GM12892 (cell line): ENCODE data around the gene EML4.

ENCODE experiments used
- DNase-seq: peaks from one replicate; pipeline ENCODE4 v3.0.0; 2011; ENCODE audit not compliant: insufficient read length
- FAIRE-seq: peaks from 2 replicates; lab custom pipeline; 2011; peaks lifted over from hg19 to GRCh38; lab: Jason Lieb, UNC
- POLR2A ChIP-seq: IDR thresholded peaks from 2 replicates; pipeline ENCODE4 v1.6.1; 2011; ENCODE audit warnings: low read depth, low read length, control low read depth
- POLR2AphosphoS5 ChIP-seq: IDR thresholded peaks from 2 replicates; pipeline ENCODE4 v1.6.1; 2011; ENCODE audit warnings: low read depth, low read length, control low read depth
- TAF1 ChIP-seq: IDR thresholded peaks from 2 replicates; pipeline ENCODE4 v1.6.1; 2011; ENCODE audit warnings: low read depth, mild to moderate bottlenecking, control low read depth, low read length, borderline replicate concordance

The EML4 gene

DNA sequence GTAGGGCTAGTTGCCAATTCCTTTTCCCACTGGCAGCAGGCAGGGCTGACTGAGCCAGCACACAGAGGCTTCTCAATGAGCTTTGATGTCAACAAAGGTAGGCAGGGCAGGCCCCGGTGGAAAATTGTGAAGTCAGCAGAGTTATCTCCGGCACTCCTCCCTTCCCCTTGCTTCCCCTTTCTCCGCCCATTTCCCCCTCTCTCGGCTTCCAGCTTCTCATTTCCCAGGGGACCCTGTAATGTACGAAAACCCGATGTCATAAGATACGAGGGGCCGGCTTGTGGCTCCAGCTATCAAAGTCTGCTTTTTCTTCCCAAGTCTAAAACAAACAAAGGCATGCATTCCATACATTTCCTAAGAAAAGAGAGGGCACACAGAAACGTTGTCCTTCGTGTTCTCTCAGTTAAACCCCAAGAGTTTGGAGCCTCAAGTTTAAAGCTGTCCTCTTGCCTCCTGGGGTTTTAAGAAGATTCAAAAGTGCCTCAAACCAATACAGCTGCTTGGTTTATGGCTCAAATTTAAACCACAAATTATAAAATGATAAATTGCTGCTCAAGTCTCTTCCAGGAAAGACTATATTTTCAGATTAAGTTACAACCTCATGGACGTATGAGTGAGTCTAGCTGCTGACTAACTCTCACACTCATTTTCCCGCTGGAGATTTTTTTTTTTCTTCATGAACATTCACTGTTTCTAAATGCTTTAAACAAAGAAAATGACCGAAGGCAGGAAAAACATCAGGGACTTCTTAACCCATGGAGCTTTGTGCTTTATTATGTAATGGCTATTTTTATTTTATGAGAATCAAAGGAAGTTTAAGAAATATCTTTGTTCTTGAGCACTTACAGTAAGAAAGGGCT is 27.2 kb upstream of the EML4 start:
- no peak for DNase-seq
- TF ChIP-seq TAF1 (no peak), POLR2AphosphoS5 (no peak), POLR2A (no peak)
- FAIRE-seq: no peak

DNA sequence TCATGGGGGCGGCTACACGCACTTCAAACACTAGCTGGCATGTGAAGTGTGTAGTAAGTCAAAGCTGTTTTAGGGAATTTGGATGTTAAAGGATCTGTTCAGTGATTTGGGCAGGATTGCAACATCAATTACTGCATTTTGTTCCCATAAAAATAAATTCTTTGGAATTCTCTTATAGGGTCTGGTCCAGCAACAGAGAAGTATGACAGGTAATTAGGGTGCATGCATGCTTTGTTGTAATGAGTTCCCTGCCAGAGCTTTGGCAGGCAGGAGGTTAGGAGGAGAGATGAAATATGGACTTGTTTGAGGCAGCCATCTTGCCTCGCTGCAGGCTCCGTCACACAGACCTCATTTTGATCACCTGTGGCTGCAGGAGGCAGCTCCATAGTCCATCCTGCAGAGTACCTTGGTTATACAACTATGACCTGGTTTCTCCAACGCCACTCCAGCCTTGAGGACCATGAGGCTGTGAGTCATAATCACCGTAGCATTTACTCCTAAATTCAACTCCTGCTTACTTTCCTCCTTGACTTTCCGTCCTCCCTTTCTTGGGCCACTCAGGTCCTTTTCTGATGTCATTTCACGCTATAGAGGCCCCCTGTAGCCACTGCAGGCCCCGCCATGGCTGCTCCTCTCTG is 26.5 kb upstream of the EML4 start:
- DNase-seq (no peak), FAIRE-seq (no peak)
- TF ChIP-seq TAF1 (no peak), POLR2AphosphoS5 (no peak), POLR2A (no peak)

DNA sequence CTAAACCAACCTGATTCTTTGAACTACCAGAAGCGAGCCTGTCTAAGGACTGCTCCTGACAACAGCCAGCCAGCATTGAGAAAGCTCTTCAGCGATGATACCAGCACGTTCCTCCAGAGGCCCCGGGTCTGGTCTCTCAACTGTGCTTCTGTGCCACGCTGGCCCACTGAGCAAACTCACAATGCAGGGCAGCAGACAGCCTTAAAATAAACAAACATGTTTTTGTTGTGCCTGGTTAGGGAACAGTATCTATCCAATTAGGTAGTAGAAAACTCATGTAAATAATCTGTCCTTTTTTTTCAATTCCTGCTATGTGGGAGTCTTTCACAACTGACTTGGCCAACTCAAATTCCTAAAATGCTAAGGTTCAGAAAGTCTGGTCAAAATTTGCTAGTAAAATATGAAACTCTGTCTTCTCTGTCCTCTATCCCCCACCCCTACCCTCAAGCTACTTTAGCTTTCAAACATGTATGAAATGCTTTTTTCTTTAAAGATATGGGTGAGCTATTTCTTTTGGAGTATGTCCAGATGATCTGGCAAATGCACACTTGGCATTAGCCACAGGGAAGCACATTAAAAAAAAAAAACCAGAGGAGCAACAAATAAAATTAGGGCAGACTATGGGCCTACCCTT is 21.4 kb upstream of the EML4 start:
- no peak for TF ChIP-seq TAF1
- TF ChIP-seq POLR2A: no peak
- TF ChIP-seq POLR2AphosphoS5: no peak
- DNase-seq (no peak), FAIRE-seq (no peak)

DNA sequence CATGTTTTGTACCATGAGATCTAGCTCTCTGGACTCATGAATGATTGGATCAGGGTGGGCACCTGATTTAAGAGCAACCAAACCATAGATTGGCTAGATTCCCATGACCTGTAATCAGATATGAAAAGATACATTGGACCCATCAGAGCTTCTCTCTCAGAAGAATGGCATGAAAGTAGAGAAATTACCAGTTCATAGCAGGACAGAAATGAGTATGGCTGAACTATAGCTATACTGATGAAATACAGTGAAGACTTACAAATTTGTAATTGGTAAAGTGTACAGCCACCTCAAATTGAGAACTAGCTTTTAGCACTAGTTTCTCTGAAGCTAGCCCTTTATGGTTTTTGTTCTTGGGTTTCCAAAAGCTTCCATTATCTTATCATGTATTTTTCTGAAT is 19.0 kb upstream of the EML4 start:
- no peak for TF ChIP-seq POLR2AphosphoS5
- no peak for TF ChIP-seq POLR2A
- TF ChIP-seq TAF1: no peak
- no peak for DNase-seq
- no peak for FAIRE-seq

DNA sequence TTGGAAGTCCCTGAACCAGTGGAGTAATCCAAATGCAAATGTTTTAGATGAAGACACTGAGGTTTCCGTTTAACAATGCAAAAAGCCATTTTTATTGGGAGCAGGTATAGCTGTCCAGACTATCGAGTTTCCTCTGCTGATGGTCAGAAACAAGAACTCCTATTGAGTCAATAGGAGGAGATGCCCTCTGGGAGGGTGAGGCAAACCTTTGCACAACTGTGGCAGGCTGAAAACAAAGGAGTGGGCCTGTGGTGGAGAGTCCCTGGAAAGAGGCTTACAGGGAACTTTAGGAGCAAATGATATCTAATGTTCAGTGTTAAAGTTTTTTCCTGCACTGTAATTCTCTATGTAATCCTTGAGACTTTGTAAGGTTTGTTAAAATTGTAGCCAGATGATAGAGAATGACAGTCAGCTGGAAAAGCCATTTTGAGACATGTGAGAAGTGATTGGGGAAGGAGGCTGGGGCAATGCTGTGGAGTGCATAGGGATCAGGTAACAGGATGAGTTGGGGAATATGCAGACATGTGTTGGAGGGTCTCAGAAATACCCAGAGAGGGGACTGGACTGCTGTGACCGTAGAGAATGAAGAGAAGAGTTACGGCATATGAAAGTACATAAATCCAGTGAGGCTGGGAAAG is 15.1 kb upstream of the EML4 start:
- DNase-seq: no peak
- no peak for FAIRE-seq

DNA sequence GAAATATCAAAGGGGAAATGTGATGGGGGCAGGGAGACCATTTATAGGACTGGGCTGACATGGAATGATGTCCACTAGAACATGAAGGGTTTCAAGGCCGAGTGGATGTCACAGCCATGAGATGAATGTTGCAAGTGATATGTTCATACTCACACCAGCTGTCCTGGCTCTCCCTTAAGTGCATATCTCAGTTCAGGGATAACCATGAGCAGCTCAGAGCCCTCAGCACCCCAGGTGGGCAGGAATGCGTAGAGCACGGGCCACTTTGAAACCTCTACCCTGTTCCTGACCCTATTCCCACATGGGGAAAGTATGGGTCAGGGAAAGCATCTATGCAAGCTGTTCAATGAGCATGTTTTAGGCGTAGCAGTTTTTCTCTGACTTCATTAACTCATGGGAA is 12.4 kb upstream of the EML4 start:
- FAIRE-seq (no peak), DNase-seq (no peak)
- TF ChIP-seq TAF1 (no peak), POLR2AphosphoS5 (no peak), POLR2A (no peak)

More for the DNA sequence above, 15.1 kb upstream of the EML4 start:
- TF ChIP-seq POLR2A (no peak), POLR2AphosphoS5 (no peak), TAF1 (no peak)

DNA sequence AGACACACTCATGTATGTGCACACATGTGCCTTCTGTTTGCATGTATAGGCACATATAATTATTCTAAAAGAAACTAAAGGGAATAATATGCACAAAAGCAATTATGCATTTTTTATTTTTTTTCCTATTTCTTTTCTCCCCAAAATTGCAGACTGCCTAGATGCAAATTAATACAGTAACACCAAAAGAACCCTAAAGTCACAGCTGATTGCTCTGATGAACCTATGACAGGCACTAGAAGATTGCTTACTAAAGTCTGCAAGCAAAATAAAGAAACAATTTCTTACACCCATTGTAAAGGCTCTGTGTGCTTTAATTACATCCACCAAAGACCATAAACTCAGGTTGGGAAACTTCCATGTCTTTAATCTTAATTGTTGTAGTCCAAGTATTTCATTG is 7.7 kb upstream of the EML4 start:
- FAIRE-seq (no peak), DNase-seq (no peak)
- no peak for TF ChIP-seq POLR2A
- TF ChIP-seq POLR2AphosphoS5: no peak
- no peak for TF ChIP-seq TAF1

DNA sequence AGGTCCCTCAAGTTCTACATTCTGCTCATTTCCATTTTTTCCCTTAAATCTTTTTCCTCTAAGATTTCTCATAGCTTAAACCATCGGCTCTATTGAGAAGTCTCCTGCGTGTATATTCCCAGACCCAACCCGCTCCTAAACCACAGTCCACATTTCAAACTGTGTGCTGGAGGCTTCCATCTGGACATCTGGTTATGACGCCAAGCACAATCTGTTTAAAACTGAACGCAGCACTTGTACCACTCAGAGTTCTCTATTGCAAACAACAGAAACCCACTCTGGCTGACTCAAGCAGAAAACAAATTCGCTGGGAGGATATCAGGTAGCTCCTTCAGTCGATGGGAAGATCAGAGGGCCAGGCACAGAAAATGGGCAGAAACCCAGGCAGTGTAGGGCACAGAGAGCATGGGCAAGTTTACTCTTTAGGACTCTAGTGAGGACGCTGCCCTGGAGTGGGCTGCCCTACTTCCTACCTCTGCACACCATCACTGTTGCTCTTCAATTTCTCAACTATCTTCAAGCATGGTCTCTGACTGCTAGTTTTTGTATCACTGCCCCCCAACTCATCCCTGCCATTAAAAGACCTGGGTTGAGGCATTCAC is 5.6 kb upstream of the EML4 start:
- no peak for DNase-seq
- no peak for FAIRE-seq
- TF ChIP-seq TAF1: no peak
- TF ChIP-seq POLR2A: no peak
- TF ChIP-seq POLR2AphosphoS5: no peak

DNA sequence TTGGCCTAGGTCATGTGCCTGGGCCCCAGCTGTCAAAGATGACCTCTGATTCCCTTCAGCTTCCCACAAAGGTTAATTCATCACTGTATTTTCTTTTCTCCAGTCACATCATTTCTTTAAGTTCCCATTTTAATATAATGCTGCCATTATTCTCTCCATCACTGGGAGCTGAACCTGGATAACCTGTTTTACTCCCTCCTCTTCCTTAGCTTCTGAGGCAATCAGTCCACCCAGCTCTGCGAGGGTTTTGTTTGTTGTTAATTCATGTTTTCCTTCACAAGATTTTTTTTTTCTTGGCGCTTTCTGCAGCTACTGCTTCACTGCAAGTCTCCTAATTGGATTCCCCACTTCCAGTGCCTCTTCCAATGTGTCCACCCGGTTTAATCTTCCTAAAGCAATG is 5.1 kb upstream of the EML4 start:
- no peak for DNase-seq
- FAIRE-seq: no peak
- TF ChIP-seq TAF1: no peak
- TF ChIP-seq POLR2A: no peak
- no peak for TF ChIP-seq POLR2AphosphoS5

DNA sequence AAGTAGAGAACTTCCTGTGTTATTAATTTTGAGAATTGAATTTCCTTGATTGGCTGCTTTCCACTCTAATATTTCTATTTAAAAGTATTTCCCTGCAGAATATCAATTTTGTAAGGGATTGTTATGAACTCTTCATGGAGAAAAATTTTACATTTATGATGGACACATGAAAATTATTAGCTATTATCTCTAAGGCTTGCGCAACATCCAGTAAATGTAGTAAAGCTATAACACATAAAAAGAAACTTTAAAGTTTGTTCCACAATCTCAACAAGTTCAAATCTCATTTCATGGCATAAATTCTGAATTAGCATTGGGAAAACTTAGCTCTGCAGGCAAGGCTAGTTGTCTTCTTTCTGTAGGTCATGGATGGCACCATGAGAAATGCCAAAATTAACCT is 4.2 kb upstream of the EML4 start:
- TF ChIP-seq POLR2AphosphoS5 (no peak), POLR2A (no peak), TAF1 (no peak)

DNA sequence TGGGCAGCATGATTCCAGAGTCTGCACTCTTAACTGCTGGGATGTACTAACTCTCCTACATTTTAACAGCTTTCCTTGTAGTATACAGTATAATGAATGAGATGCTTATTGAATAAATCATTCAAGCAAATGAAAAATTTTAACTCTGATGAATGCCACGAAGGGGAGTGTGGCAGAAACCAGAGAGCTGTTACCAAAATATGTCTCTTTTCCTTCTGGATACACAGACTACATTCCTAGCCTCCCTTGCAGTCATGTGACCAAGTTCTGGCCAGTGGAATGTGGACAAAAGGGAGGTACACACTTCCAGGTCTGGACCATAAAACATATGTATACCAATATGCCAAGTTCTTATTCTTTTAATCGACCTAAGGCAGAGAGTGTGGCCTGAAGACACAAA is 1.7 kb upstream of the EML4 start:
- no peak for FAIRE-seq
- no peak for DNase-seq
- TF ChIP-seq POLR2AphosphoS5 (no peak), POLR2A (no peak)

More for the DNA sequence above, 4.2 kb upstream of the EML4 start:
- DNase-seq (no peak), FAIRE-seq (no peak)
